PC-9 (cell line): ENCODE measurements around the gene ALDH3B2. TPM values are rescaled to one million over a fixed set of nuclear protein-coding genes. Genes with fewer than 3 reads are reported as not detected.

Experiments used
- BruUV-seq: library from RNA; stranded (reverse); fragments of 400-500 nt; replicated peaks from 2 replicates; lab custom pipeline; 2021; lab: Mats Ljungman, UMichigan
- CTCF ChIA-PET: fragments of 300-600 bp; sonication (Branson Sonifier 250); formaldehyde crosslinking; loops from one replicate; lab custom pipeline; 2022; ENCODE audit warnings: antibody characterized with exemption; lab: Charles Lee
- POLR2A ChIA-PET: fragments of 300-600 bp; sonication (Branson Sonifier 250); formaldehyde crosslinking; loops from one replicate; lab custom pipeline; 2022; ENCODE audit warnings: antibody characterized with exemption; ENCODE audit not compliant: unreplicated experiment; lab: Charles Lee
- DNase-seq, 2 experiments: peaks; one replicate each; pipeline versions ENCODE4 v3.0.0 to v3.0.0-alpha.2; 2015 to 2022; ENCODE audit warnings: mixed read lengths in 1 of 2
- H2AFZ ChIP-seq: fragments of 200-600 bp; sonication (generic); 2 replicates; pipeline ENCODE4 v1.8.1; 2017; ENCODE audit warnings: antibody characterized with exemption
- H3F3A ChIP-seq: fragments of 200-600 bp; sonication (generic); 2 replicates; pipeline ENCODE4 v1.8.1; 2017; ENCODE audit warnings: antibody characterized with exemption, mild to moderate bottlenecking, low read depth; ENCODE audit not compliant: insufficient read depth
- H3K27ac ChIP-seq: fragments of 200-600 bp; sonication (generic); 2 replicates; pipeline ENCODE4 v1.6.1; 2016; ENCODE audit warnings: mixed run types
- H3K27me3 ChIP-seq: fragments of 200-600 bp; sonication (generic); 2 replicates; pipeline ENCODE4 v1.6.1; 2016; ENCODE audit warnings: low read depth, mixed run types; ENCODE audit not compliant: insufficient read depth
- H3K36me3 ChIP-seq: fragments of 200-600 bp; sonication (generic); 2 replicates; pipeline ENCODE4 v1.6.1; 2016; ENCODE audit warnings: low read depth, mixed run types
- H3K4me1 ChIP-seq: fragments of 200-600 bp; sonication (generic); replicated peaks from 2 replicates; pipeline ENCODE4 v1.6.1; 2016; ENCODE audit warnings: mixed run types; ENCODE audit not compliant: insufficient read depth
- H3K4me2 ChIP-seq: fragments of 200-600 bp; sonication (generic); 2 replicates; pipeline ENCODE4 v1.6.1; 2017; ENCODE audit warnings: mixed run types
- H3K4me3 ChIP-seq: fragments of 200-600 bp; sonication (generic); 2 replicates; pipeline ENCODE4 v1.6.1; 2016; ENCODE audit warnings: mixed run types
- H3K79me2 ChIP-seq: fragments of 200-600 bp; sonication (generic); 2 replicates; pipeline ENCODE4 v1.6.1; 2017; ENCODE audit warnings: low read depth, mixed run types
- H3K9me2 ChIP-seq: fragments of 200-600 bp; sonication (generic); 2 replicates; pipeline ENCODE4 v1.8.1; 2017; ENCODE audit warnings: mild to moderate bottlenecking; ENCODE audit not compliant: insufficient read depth
- H3K9me3 ChIP-seq: fragments of 200-600 bp; sonication (generic); 2 replicates; pipeline ENCODE4 v1.8.1; 2016; ENCODE audit warnings: low read depth; ENCODE audit not compliant: insufficient read depth
- H4K20me1 ChIP-seq: fragments of 200-600 bp; sonication (generic); 2 replicates; pipeline ENCODE4 v1.8.1; 2017; ENCODE audit not compliant: insufficient read depth
- CTCF ChIP-seq: fragments of 200-600 bp; sonication (generic); conservative IDR thresholded peaks from 2 replicates; pipeline ENCODE4 v1.6.1; 2017; ENCODE audit warnings: mixed run types, antibody characterized with exemption, mild to moderate bottlenecking, moderate library complexity
- EZH2 ChIP-seq: fragments of 200-600 bp; sonication (generic); IDR thresholded peaks from 2 replicates; pipeline ENCODE4 v1.8.0; 2017; ENCODE audit warnings: antibody characterized with exemption, low read depth
- intact Hi-C: fragments of 100-400 bp; cut with micrococcal nuclease; formaldehyde crosslinking; loops from one replicate; pipeline ENCODE4 v1.10.0; 2022; ENCODE audit not compliant: unreplicated experiment
- total RNA-seq: library from RNA; stranded (reverse); gene quantifications from 2 replicates; pipeline ENCODE4 v1.2.3, GENCODE V29; 2021

The ALDH3B2 gene
- total RNA-seq, 1 experiment from 2014 or later: 9.8 TPM

- Histone ChIP-seq H3K9me2 (no peaks in the 10 kb centered on the region), H3K4me1 (peaks cover 15% of the 10 kb centered on the region), H3K27ac (no peak overlapping the region), H3F3A (peaks cover 4% of the 10 kb centered on the region), H3K4me3 (no peak overlapping the region), H3K79me2 (no peaks in the 10 kb centered on the region), H3K27me3 (no peaks in the 10 kb centered on the region), H2AFZ (no peak overlapping the region), H4K20me1 (no peaks in the 10 kb centered on the region), H3K4me2 (no peak overlapping the region), H3K36me3 (no peaks in the 10 kb centered on the region), H3K9me3 (no peaks in the 10 kb centered on the region)
- no TSS peak for BruUV-seq
- POLR2A ChIA-PET: no interaction called here
- no peak for DNase-seq
- intact Hi-C loops: no loop called here
- CTCF ChIA-PET: no interaction called here
- TF ChIP-seq CTCF (no peak), EZH2 (no peak)
Observed at GRCh38 chr11:67695606-67696005, 21.2 kb upstream of the ALDH3B2 start.

GRCh38 chr11:67694875-67695555, 20.6 kb upstream of the ALDH3B2 start:
- no peaks in the 10 kb centered on the region for H3K79me2 ChIP-seq
- no peak for TF ChIP-seq CTCF
- no peak for TF ChIP-seq EZH2
- no peaks in the 10 kb centered on the region for H3K27me3 ChIP-seq
- no peaks in the 10 kb centered on the region for H3K9me3 ChIP-seq
- intact Hi-C loops: no loop called here
- POLR2A ChIA-PET: no interaction called here
- H4K20me1 ChIP-seq: no peaks in the 10 kb centered on the region
- no peak overlapping the region for H2AFZ ChIP-seq
- BruUV-seq: no TSS peak
- no peak overlapping the region for H3K4me2 ChIP-seq
- no peaks in the 10 kb centered on the region for H3K36me3 ChIP-seq
- H3K4me1 ChIP-seq: peaks cover 11% of the 10 kb centered on the region
- CTCF ChIA-PET: no interaction called here
- H3F3A ChIP-seq: peaks cover 4% of the 10 kb centered on the region
- H3K9me2 ChIP-seq: no peaks in the 10 kb centered on the region
- DNase-seq: no peak
- no peak overlapping the region for H3K4me3 ChIP-seq
- no peak overlapping the region for H3K27ac ChIP-seq

GRCh38 chr11:67691149-67691548, 16.7 kb upstream of the ALDH3B2 start:
- peak in 1 of 2 experiments; percentile 45 for DNase-seq
- Histone ChIP-seq H3F3A (peaks cover 4% of the 10 kb centered on the region), H3K27me3 (no peaks in the 10 kb centered on the region), H3K79me2 (no peaks in the 10 kb centered on the region), H4K20me1 (no peaks in the 10 kb centered on the region), H3K9me2 (no peaks in the 10 kb centered on the region), H3K4me2 (no peak overlapping the region), H3K4me1 (0 out of 2 replicates have a peak, but pooled peaks cover 2% of the 10 kb centered on the region), H3K36me3 (no peaks in the 10 kb centered on the region), H3K4me3 (no peak overlapping the region), H3K27ac (no peak overlapping the region), H3K9me3 (no peaks in the 10 kb centered on the region), H2AFZ (no peak overlapping the region)
- TF ChIP-seq CTCF (peak; percentile 58; the same call in 1 of the 2 replicates), EZH2 (no peak)
- ChIA-PET POLR2A (interaction anchor here (0.6 kb wide), 1 partner anchor 99 kb away, joined by 4 read pairs; no protein-coding TSS in a partner anchor), CTCF (interaction anchor here (0.6 to 1.5 kb wide), 6 partner anchors 10 to 60 kb away, joined by 3 to 8 read pairs (median 5); partner anchors contain the start of gene ACY3)
- intact Hi-C loops: loop anchor here (1.0 kb wide), 1 partner anchor 26 kb away; no protein-coding TSS in a partner anchor
- no TSS peak for BruUV-seq
